Measurements from ENCODE around the gene TRIM45. TPM values are rescaled to one million over a fixed set of nuclear protein-coding genes. Genes with fewer than 3 reads are reported as not detected.

Gene TRIM45
- total RNA-seq, 2 experiments from 2014 or later = 0.25 to 0.88 TPM

DNA sequence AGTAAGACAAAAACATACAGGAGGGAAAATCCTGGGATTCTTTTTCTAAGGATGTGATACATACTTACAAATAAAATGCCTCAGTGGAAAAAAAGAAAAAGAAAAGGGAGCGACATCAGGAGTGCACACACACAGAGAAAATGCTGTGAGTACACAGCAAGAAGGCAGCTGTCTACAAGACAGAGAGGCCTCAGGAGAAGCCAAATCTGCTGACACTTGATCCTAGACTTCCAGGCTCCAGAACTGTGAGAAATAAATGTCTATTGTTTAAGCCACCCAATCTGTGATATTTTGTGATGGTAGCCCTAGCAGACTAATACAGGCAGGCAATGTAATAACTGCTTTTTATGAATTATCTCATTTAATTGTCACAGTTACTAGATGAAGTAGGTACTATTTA, 17.0 kb upstream of the TRIM45 start:
- Histone ChIP-seq H3K4me3 (ENCODE audit: low read length) (no peak overlapping the region), H3K9me3 (ENCODE audit: control insufficient read depth in 1 of 2, insufficient read depth in 1 of 2, low read length in 2 of 2) (no peaks in the 10 kb centered on the region), H3K4me1 (ENCODE audit: insufficient read depth, low read length) (no peaks in the 10 kb centered on the region), H3K36me3 (ENCODE audit: insufficient read depth, low read length) (no peaks in the 10 kb centered on the region), H3K27ac (ENCODE audit: low read depth in 1 of 2, low read length in 2 of 2) (no peak overlapping the region), H3K27me3 (ENCODE audit: control insufficient read depth in 1 of 2, insufficient read depth in 2 of 2, low read length in 2 of 2) (no peaks in the 10 kb centered on the region)
- Mint-ChIP-seq H3K36me3 (ENCODE audit: low read depth) (no peaks in the 10 kb centered on the region), H3K4me1 (ENCODE audit: low read depth) (no peaks in the 10 kb centered on the region), H3K9me3 (no peaks in the 10 kb centered on the region), H3K27ac (no peak overlapping the region), H3K27me3 (peaks cover 16% of the 10 kb centered on the region), H3K4me3 (no peak overlapping the region)
- intact Hi-C loops (cut with DNase I, micrococcal nuclease) = no loop called here
- TF ChIP-seq, protein P1, sequence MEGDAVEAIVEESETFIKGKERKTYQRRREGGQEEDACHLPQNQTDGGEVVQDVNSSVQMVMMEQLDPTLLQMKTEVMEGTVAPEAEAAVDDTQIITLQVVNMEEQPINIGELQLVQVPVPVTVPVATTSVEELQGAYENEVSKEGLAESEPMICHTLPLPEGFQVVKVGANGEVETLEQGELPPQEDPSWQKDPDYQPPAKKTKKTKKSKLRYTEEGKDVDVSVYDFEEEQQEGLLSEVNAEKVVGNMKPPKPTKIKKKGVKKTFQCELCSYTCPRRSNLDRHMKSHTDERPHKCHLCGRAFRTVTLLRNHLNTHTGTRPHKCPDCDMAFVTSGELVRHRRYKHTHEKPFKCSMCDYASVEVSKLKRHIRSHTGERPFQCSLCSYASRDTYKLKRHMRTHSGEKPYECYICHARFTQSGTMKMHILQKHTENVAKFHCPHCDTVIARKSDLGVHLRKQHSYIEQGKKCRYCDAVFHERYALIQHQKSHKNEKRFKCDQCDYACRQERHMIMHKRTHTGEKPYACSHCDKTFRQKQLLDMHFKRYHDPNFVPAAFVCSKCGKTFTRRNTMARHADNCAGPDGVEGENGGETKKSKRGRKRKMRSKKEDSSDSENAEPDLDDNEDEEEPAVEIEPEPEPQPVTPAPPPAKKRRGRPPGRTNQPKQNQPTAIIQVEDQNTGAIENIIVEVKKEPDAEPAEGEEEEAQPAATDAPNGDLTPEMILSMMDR (IDR thresholded peaks at IDR 0.05) = no peak
- no peak for ATAC-seq (ENCODE audit: poor library complexity)
- ChIA-PET POLR2A (no interaction called here), CTCF (no interaction called here)
- DNase-seq = no peak

GRCh38 chr1:117138106-117138505, 16.6 kb upstream of the TRIM45 start:
- Mint-ChIP-seq H3K36me3 (ENCODE audit: low read depth) (no peaks in the 10 kb centered on the region), H3K27ac (no peak overlapping the region), H3K9me3 (no peaks in the 10 kb centered on the region), H3K4me3 (no peak overlapping the region), H3K4me1 (ENCODE audit: low read depth) (no peaks in the 10 kb centered on the region), H3K27me3 (peaks cover 16% of the 10 kb centered on the region)
- ChIA-PET CTCF (no interaction called here), POLR2A (no interaction called here)
- no peak for DNase-seq
- no peak overlapping the region for H3K27ac ChIP-seq (ENCODE audit: low read depth in 1 of 2, low read length in 2 of 2)
- no peaks in the 10 kb centered on the region for H3K27me3 ChIP-seq (ENCODE audit: control insufficient read depth in 1 of 2, insufficient read depth in 2 of 2, low read length in 2 of 2)
- intact Hi-C loops (cut with DNase I, micrococcal nuclease) = no loop called here
- no peaks in the 10 kb centered on the region for H3K4me1 ChIP-seq (ENCODE audit: insufficient read depth, low read length)
- TF ChIP-seq, protein P1 (IDR thresholded peaks at IDR 0.05) = no peak
- no peaks in the 10 kb centered on the region for H3K9me3 ChIP-seq (ENCODE audit: control insufficient read depth in 1 of 2, insufficient read depth in 1 of 2, low read length in 2 of 2)
- ATAC-seq (ENCODE audit: poor library complexity) = no peak
- H3K36me3 ChIP-seq (ENCODE audit: insufficient read depth, low read length) = no peaks in the 10 kb centered on the region
- H3K4me3 ChIP-seq (ENCODE audit: low read length) = no peak overlapping the region

GRCh38 chr1:117137281-117137855, 15.8 kb upstream of the TRIM45 start:
- intact Hi-C loops (cut with DNase I, micrococcal nuclease) = no loop called here
- TF ChIP-seq, protein P1 (IDR thresholded peaks at IDR 0.05) = no peak
- Mint-ChIP-seq H3K9me3 (no peaks in the 10 kb centered on the region), H3K27ac (no peak overlapping the region), H3K4me3 (no peak overlapping the region), H3K27me3 (peaks cover 16% of the 10 kb centered on the region), H3K4me1 (ENCODE audit: low read depth) (no peaks in the 10 kb centered on the region), H3K36me3 (ENCODE audit: low read depth) (no peaks in the 10 kb centered on the region)
- no peak overlapping the region for H3K4me3 ChIP-seq (ENCODE audit: low read length)
- ATAC-seq (ENCODE audit: poor library complexity) (no peak), DNase-seq (no peak)
- no peaks in the 10 kb centered on the region for H3K36me3 ChIP-seq (ENCODE audit: insufficient read depth, low read length)
- ChIA-PET POLR2A (no interaction called here), CTCF (no interaction called here)
- no peaks in the 10 kb centered on the region for H3K4me1 ChIP-seq (ENCODE audit: insufficient read depth, low read length)
- H3K9me3 ChIP-seq (ENCODE audit: control insufficient read depth in 1 of 2, insufficient read depth in 1 of 2, low read length in 2 of 2) = no peaks in the 10 kb centered on the region
- H3K27me3 ChIP-seq (ENCODE audit: control insufficient read depth in 1 of 2, insufficient read depth in 2 of 2, low read length in 2 of 2) = no peaks in the 10 kb centered on the region
- no peak overlapping the region for H3K27ac ChIP-seq (ENCODE audit: low read depth in 1 of 2, low read length in 2 of 2)

Measured in CD4-positive, alpha-beta T cell (primary cell).